T-helper 9 cell (primary cell): ENCODE measurements around the gene EXOC8.
A peak's percentile ranks its signal among the peaks of the same experiment; 100 is the strongest.

Experiments used
- DNase-seq: peaks from one replicate; pipeline ENCODE4 v3.0.0-alpha.2; 2020
- total RNA-seq, 2 donors: gene quantifications; one replicate each; lab custom pipeline; 2026; lab: John Stamatoyannopoulos, UW

EXOC8 gene, protein sequence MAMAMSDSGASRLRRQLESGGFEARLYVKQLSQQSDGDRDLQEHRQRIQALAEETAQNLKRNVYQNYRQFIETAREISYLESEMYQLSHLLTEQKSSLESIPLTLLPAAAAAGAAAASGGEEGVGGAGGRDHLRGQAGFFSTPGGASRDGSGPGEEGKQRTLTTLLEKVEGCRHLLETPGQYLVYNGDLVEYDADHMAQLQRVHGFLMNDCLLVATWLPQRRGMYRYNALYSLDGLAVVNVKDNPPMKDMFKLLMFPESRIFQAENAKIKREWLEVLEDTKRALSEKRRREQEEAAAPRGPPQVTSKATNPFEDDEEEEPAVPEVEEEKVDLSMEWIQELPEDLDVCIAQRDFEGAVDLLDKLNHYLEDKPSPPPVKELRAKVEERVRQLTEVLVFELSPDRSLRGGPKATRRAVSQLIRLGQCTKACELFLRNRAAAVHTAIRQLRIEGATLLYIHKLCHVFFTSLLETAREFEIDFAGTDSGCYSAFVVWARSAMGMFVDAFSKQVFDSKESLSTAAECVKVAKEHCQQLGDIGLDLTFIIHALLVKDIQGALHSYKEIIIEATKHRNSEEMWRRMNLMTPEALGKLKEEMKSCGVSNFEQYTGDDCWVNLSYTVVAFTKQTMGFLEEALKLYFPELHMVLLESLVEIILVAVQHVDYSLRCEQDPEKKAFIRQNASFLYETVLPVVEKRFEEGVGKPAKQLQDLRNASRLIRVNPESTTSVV
- total RNA-seq, result 103 to 106 reads per million in 2 donors

DNA sequence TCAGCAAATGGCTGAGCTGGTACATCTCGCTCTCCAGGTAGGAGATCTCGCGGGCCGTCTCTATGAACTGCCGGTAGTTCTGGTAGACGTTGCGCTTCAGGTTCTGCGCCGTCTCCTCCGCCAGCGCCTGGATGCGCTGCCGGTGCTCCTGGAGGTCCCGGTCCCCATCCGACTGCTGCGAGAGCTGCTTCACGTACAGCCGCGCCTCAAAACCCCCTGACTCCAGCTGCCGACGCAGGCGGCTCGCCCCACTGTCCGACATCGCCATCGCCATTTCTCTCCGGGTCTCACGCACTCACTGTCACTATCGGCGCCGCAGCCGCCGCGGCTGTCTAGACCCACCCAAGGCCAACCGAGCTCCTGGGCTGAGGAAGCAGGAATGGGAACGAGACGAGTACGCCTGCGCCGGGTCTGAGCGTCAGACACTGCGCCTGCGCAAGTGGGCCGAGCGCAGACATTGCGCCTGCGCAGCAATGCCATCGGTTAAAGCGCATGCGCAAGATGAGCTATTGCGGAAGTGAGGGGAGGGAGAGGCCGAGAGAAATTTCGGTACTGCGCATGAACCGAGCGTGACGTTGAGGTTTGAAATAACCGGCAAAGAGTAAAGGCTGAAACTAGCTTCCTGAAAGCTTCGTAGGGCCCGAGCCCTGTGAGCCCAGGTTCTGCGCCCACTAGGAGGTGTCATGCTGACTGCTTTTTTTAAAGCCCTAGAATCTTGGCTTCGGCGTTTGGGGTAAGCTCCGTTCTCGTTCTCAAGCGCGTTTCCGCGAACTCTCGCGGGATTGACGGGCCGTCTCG is at the start of gene EXOC8:
EXOC8 (minus strand) TSS at position 381 of the 798 bp plus-strand sequence; CDS start at position 274, 107 bp downstream.
- peak; percentile 95 for DNase-seq

DNA sequence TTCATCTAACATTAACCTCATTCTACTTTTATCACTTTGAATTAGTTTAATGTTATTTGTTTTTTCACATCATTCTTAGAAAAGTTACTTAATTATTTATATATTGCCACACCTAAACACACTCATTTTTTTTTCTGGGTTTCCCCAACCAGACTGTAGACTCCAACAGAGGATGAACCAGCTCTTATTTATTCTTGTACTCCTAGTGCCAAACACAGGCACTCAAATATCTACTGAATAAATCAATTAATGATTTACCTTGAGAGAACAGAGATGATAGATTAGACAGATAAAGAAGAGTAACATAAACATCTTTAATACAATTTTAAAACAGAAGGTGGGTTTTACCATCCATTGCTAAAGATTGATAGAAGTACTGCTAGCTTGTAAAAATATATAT is 48.8 kb upstream of the EXOC8 start:
- DNase-seq, result no peak

DNA sequence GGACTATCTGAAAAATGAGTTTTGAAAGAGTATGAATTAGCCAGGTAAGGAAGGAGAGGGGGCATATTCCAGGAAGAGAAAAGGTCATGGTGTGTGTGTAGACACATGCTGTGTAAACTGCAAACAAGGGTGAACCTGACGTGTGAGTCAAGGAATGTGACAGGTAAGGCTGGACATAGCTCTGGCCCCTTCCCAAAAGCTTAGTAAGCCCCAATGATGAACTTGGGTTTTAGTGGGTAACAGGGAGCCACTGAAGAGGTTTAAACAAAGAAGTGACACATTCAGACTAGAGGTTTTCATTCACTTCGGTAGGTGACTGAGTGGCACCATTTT is 47.7 kb upstream of the EXOC8 start:
- no peak for DNase-seq

DNA sequence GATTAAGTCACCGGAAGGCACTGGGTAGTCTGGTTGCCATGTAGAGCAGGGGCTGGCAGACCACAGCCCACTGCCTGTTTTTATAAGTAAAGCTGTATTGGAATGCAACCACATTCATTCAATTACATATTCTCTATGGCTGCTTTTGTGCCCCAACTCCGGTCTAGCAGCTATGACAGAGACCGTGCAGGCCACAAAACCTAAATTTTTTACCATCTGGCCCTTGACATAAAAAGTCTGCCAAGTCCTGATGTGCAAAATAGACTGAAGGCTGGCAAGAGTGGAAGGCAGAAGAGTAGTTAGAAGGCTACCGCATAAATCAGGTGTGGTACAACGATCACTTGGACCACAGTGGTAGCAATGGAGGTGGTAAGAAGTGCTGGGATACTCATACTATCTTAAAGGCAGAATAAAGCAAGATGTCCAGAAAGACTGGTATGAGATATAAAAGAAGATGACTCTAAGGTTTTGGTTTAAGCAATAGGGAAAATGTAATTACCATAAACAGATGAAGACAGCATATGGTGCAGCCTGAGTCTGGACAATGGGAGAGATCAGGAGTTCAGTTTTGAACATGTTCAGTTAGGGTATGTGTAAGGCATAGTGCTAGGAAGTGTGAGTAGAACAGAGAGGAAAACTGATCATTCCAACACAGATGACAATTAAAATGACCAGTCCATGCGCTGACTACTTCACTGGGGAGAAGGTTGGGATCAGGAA is 47.2 kb upstream of the EXOC8 start:
- no peak for DNase-seq

DNA sequence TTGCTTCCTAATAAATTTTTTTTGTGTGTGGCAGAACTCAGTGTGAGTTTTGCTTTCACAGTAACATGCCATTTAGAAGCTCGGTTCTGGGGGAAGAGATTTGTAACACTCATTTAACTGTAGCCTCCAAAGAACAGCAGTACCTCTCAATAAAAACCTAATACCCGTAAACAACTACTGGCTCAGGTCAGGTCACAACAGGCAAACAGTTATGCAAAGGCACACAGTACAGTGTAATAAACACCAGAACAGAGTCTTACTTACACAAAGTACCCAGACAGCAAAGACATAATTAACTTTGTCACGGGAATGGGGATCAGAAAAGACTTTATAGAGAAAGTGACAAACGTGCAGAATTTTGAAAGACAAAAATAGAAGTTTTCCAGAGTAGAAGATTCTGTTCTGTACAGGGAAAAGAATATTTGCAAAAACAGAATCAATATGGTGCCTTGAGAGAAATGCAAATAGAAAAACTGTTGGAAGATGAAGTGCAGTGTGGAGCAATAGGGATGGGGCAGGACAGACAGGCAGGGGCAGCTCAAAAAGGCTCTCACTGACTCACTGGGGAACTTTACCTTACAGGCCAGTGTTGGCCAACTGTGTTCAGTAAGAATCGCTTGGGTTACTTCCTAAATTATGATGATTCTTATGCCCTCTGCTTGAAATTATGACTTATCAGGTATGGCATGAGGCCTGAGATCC is 45.7 kb upstream of the EXOC8 start:
- no peak for DNase-seq

DNA sequence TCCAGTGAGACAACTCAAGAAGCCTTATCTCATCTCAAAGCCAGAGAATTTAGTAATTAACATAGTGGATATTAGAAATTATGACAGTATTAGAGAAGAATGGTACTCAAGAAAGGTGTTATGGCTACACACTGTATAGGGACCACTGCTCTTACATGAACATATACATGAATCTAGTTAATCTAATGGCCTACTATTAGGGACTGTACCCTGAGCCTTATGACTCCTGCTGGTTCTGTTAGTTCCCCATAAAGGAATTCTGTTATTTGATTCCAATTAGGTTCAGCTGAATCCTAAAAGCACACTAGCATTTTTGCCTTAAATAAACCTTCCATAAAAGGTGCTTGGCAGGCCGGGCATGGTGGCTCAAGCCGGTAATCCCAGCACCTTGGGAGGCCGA is 44.8 kb upstream of the EXOC8 start:
- no peak for DNase-seq

DNA sequence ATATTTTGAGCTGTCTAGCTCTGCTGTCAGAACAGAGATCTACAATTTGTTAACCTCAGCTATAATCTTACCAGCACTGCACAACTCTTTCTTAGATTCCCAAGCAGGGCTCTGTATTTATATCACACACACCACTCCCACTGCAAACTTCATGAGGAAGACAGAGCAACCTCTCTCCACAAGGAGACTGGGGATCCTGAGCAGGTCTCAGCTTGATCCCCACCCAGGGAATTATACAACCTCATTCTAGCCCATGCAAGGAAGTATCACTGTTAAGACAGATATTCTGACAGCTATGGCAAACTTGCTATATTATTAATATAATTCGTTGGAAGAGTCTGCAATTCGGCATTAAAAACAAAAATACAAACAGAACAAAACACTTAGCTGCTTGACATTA is 44.1 kb upstream of the EXOC8 start:
- DNase-seq, result no peak

DNA sequence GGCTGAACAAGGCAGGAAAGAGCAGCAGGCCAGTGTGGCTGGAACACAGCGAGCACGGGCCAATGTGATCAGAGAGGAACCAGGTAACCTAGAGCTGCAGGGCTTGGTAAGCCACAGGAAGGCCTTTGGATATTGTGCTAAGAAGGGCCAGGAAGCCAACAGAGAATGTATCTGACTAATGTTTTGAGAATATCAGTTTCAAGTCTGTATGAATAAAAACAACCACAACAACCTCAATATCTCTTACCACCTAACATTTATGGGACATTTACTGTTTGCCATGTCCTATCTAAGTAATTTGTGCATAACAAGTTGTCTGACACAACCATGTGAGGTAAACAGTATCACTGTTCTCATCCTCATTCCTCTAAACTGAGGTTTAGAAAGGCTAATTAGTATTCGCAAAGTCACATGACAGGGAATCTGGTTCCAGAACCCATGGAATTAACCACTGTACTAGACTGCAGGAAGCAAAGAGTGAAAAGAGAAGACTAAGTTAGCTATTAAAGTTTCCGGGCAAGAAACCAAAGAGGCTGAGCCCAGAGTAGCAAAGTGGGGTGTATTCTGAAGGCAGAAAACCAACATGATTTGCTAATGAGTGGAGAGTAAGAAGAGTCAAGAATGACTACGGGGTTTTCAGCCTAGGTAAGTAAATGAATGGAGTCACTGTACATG is 39.4 kb upstream of the EXOC8 start:
- DNase-seq, result no peak

DNA sequence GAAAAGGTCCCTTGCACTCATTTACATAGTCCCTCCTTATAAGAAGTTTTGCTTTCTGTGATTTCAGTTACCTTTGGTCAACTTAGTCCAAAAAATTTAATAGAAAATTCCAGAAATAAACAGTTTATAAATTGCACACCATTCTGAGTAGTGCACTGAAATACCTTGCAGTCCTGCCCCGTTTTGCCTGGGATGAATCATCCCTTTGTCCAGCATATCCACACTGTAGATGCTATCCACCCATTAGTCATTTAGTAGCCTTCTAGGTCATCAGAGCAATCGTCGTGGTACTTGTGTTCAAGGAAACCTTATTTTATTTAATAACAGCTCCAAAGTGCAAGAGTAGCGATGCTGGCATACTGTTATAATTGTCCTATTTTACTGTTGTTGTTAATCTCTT is 38.4 kb upstream of the EXOC8 start:
- no peak for DNase-seq

DNA sequence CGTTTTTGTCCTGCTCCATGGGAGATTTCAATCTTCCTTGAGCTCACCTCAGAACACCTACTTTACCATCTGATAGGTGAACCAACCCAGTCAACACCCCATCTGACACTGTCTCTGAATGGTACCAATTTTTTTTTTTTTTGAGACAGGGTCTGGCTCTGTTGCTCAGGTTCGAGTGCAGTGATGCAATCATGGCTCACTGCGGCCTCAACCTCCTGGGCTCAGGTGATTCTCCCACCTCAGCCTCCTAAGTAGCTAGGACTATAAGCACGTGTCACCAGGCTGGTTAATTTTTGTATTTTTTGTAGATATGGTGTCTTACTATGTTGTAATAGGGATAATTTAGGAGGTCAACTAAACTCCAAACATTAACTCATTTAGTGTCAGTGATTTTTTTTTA is 36.7 kb upstream of the EXOC8 start:
- no peak for DNase-seq

DNA sequence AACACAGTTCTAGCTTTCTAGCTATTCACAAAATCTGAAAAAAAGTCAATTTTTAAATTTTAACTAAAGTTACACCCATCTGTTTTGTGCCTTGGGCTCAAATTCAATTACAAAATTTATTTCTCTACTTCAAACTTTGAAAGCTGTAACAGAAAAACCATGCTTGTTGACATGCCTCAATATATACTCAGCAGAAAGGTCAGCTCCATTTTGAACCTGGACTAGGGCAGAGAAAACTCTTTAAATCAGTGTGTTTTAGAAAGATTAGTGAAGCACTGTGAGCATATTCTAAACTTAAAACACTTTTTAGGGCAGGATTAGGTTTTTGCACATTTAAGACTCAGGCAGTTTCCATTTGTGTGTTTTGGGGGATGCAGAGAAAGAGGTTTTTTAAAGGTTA is 34.8 kb upstream of the EXOC8 start:
- DNase-seq, result no peak

DNA sequence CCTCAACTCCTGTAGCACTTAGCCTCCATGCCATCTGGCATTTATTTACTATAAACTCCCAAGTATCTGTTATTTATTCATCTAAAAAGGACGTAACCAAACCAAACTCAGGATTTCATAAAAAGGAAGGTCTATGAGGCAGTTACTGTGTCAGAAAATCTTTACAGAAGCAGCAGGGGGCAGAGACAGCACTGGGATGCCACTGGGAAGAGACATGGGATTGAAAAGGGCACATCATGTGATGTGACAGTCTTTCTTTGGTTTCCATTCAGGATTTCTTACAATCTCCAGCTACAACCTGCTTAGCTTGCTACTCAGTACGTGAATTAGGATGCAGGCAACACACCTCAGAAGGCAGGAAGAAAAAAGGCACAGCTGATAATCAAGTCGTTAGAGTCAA is 31.6 kb upstream of the EXOC8 start:
- no peak for DNase-seq

DNA sequence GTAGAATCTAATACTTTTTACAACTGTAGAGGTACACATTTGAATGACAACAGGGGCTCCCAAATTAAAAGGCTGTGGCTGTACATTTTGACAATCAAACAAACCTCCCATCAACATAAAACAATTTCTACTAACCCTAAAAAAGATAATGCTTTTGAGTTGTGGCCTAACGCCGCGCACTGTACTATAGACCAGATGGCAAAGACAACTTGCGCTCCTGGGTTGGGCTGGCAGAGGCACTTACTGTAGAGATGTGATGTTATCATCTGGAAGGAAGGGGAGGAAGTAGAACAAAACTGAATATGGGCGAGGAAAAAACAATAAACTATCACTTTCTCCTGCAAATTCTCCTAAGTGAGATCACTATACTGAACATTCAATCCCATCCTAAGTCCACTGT is 26.5 kb upstream of the EXOC8 start:
- DNase-seq, result no peak

DNA sequence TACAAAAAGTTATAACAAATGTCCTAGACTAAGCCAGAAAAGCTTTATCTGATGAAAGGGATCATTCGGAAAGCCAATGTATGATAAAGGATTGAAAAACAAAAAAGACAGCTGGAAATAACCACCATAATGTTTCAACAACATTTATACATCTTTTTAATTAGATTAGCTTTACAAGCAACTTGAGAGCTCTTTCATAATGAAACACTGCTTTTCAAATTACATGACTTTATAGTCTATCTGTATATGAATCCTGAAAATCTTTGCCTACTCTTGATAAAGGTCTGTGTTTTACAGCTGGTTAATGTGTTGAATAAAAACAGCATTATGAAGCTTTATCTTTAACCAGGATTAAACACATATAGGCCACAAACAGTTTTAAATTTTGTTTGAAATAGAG is 26.0 kb upstream of the EXOC8 start:
- DNase-seq, result no peak

DNA sequence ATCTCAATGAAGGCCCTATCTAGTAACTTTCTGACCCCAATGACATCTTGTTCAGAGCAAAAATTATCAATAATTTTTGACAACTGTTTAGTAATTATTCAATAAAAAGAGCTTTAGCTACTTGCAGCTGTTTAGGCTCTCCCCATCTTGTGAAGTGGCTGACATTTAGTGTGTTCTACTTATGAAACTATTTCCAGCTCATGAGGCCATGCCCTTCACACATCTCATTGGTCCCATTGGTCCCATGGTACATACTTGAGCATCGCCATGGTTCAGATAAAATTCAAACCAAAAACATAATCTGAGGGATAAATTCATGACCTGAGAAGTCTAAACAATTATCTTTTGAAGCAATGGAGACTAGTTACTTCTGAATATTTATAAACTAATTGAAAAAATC is 24.7 kb upstream of the EXOC8 start:
- DNase-seq, result no peak

DNA sequence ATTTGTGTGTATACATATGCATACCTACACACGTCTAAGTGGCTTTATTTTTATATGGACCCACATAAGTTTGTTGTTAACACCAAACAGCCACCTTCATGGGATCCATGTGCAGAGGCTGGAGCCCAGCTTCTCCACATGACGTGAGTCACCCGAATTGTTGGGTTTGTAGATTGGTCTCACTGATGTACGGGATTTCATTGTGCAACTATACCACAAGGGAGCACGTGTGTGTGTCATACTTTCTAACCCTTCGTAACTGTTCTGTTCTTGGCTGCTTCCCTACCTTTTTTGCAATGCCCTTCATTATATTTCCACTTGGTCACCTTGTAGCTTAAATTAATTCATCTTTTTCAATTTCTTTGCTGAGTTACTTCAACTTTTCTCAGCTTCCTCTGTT is 21.5 kb upstream of the EXOC8 start:
- DNase-seq, result no peak

DNA sequence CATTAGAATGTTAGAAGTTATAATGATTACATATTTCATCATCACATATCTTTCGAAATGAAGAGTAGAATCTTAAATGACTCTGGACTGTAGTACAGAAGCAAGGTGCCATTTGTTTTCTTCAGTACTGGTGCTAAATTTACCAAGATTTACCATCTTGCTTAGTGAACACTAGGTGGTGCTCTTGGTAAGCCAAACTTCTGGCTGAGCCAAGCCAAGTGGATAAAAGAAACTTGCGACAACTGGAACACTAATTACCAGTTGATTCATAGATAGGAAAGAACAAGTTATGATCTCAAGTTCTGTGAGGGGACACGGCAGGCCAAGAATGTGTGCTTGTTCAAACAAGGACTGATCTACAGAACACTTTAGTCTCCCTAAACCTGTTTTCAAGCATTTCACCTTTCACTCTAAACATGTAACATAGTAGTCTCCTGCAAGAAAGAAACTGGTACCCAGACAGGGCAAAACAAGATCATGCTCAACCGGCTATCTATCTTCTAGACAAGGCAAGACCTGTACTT is 20.2 kb upstream of the EXOC8 start:
- DNase-seq, result no peak

DNA sequence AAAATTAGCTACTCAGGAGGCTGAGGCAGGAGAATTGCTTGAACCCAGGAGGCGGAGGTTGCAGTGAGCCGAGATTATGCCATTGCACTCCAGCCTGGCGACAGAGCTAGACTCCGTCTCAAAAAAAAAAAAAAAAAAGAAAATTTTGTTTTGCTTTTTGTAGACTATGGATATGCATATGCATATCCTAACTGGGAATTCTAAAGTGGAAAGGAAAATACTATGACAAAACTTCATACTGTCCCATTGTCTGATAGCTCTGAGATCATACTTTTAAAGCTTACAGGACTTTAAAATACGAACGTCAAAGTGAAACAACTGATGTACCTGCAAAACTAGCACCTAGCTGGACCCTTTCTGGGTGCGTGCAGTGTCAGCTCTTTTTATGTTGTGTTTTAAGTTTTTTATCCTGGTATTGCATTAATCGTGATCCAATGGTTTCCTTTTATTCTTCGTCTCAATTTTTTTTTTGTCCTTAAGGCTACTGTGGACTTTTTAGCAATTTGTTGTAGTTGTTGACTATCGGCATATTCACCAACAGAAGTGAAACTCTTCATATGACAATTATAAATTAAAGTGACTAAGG is 19.6 kb upstream of the EXOC8 start:
- no peak for DNase-seq

DNA sequence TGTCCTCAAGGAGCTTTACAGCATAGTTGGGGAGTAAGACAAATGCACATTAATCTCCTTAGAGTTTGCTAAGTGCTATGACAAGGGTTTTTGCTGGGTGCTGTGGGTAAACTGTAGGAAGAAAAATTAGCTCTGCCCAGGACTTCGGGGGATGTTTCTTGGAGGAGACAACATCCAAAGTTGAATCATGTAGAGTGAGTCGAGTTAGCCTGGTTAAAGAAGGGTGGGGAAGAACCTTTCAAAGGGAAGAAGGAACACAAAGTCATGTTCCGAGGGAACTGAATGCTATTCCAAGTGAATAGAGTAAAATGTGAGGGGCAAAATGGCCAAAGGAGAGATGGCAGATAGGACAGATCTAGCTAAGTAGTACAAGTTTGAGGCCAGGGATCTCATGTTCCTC is 17.5 kb upstream of the EXOC8 start:
- no peak for DNase-seq

DNA sequence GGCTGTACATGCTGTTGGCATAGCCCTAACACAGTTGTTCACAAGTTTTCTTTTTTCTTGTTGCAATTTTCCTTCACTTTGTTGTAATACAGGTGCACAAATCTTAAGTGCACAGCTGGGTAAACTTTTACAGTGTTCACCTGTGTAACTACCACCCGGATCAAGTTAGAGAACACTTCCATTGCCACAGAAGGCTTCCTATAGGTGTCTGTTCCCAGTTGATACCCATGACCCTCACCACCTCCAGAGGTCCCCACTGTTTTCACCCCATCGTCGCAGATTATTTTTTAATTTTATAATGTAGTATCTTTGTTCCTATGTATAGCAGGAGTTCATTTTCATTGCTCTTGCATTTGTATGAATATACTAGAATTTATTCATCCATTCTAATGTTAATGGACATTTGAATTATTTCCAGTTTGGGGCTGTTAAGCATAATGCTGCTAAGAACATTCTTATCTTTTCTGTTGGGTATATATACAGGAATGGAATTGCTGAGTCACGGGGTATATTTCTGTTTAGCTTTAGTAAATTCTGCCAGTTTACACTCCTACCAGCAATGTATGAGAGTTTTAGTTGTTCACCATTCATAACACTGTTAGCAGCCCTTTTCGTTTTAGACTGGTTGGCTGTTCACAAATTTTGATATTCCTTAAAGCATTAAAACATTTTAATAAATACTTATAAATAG is 16.8 kb upstream of the EXOC8 start:
- DNase-seq, result no peak
